GM13977 (cell line): Measurements from ENCODE around the gene GMCL1.

Source experiments
- DNase-seq: peaks from one replicate; pipeline ENCODE4 v3.0.0; 2012; ENCODE audit warnings: low spot score
- CTCF ChIP-seq: IDR thresholded peaks from 2 replicates; pipeline ENCODE4 v1.5.1; 2012; ENCODE audit warnings: mild to moderate bottlenecking, control low read depth; ENCODE audit not compliant: insufficient read depth; ENCODE audit errors: extremely low read depth, missing control alignments
- in situ Hi-C: fragments of 300-500 bp; cut with MboI; formaldehyde crosslinking; loops from one replicate; pipeline ENCODE4 v1.12.0; 2022; ENCODE audit warnings: low sequenced_read_pairs, low pct_unique_long_range_greater_than_20kb, mixed read lengths, inconsistent platforms; ENCODE audit not compliant: unreplicated experiment

The GMCL1 gene, protein sequence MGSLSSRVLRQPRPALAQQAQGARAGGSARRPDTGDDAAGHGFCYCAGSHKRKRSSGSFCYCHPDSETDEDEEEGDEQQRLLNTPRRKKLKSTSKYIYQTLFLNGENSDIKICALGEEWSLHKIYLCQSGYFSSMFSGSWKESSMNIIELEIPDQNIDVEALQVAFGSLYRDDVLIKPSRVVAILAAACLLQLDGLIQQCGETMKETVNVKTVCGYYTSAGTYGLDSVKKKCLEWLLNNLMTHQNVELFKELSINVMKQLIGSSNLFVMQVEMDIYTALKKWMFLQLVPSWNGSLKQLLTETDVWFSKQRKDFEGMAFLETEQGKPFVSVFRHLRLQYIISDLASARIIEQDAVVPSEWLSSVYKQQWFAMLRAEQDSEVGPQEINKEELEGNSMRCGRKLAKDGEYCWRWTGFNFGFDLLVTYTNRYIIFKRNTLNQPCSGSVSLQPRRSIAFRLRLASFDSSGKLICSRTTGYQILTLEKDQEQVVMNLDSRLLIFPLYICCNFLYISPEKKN

GRCh38 chr2:69829256-69830044, at the start of gene GMCL1:
GMCL1 (plus strand) TSS chr2:69829660; CDS start chr2:69829893, 233 bp downstream.
- in situ Hi-C loops = no loop called here
- no peak for TF ChIP-seq CTCF
- DNase-seq = peak; percentile 93

- TF ChIP-seq CTCF = no peak
- DNase-seq = no peak
- in situ Hi-C loops = no loop called here
Observed at GRCh38 chr2:69780921-69781320, 48.5 kb upstream of the GMCL1 start.

DNA sequence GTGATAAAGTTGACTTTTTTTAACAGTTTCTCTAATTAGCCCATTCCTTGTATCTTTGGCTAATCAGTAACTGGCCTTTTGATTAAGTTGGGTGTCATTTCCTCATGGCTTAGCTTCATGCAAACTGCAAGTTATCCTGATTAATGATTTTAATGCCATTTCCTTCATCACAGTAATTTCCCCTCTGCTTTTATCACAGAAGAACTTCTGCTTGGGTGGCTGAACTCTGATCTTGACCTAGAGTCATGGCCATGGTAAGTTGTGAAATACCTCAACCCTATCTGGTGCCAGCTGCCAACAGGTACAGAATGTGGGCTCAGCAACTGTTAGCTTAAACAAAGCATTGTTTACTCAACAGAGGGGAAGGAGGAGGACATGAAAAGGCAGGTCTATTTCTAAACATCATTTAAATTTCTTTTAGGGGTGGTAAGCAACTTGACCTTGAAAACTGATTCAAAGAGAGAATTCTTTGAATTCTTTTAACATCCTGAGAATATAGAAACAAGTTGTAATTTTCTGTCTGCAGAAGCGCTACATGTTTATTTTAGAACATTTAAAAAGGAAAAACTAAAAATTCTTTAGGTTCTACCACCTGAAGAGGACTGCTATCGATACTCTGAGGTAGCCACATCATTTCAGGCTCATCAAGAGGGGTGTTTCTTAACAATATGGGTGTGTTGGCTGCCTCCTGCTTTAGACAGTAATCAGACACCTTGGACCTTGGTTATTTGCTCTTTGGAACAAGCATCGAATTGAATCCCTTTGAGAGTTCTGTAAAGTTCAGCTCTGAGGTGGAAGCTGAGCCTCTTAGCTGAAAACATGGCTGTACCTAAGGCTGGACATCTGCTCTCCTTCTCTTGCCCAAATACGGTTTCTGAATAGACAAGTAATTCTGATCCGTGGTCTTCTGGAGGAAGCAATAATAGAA, 47.9 kb upstream of the GMCL1 start:
- no peak for DNase-seq
- in situ Hi-C loops = no loop called here
- no peak for TF ChIP-seq CTCF

DNA sequence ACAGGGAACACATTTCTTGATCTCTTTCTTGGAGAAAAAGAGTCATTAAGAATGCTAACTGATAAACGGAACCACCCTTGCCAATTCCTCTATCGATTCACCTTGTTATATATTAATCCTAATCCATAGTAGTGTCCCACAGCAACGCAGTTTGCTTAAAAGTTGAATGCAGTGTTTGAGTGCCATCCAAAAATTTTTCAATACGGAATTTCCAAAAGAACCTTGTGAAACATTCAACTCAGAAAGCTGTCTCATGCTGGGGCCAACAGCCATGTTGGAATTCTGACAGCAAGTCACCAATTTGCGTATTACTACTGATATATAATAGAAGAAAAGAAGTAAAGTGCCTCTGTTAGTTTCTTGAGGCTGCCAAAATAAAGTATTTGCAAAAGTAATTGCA, 45.2 kb upstream of the GMCL1 start:
- no peak for TF ChIP-seq CTCF
- in situ Hi-C loops = no loop called here
- no peak for DNase-seq

DNA sequence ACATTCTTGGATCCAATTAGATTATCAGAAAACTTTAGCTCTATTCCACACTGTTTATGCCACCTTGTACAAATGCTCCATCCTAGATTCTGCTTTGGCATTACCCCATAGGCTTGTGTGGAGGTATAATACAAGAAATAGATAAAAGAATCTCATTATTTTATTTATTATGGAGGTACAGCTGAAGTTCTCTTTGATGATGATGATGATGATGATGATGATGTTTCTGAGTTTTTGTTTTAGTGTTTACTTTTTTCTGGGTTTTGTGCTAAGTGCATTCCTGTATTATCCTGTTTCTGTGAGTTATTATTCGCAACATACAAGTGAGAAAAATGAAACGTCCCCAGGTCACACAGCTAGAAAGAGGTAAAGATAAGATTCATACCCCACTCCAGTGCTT, 44.1 kb upstream of the GMCL1 start:
- in situ Hi-C loops = no loop called here
- TF ChIP-seq CTCF = no peak
- no peak for DNase-seq

DNA sequence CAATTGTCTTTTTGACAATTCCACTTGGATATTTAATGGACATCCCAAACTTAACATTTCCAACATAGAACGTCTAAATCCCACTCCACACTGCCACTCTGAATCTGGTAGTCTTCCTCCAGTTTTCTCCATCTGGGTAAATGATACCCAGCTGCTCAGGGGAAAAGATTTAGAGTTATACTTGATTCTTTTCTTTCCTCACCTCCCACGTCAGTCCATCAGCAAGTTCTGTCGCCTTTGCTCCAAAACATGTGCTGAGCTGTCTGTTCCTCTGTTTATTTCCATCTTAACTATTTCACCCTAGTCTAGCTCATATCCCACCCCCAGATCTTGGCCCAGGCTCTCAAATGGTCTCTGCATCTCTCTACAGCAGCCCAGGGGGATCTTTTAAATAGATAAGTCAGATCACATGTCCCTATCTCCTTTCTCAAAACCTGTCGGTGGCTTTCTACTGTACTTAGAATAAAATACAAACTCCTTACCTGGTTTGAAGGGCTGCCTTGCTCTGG, 43.4 kb upstream of the GMCL1 start:
- DNase-seq = no peak
- TF ChIP-seq CTCF = no peak
- in situ Hi-C loops = no loop called here
